ENCODE data around the gene CHD6.
"Not testable (repeated sequence)": the region's sequence is repeated elsewhere in the genome, so short reads cannot be mapped to it uniquely, and the experiment has no call there.

Gene CHD6

GRCh38 chr20:41537865-41538264 lies 80.3 kb downstream of the CHD6 start:
- DNase-seq, result no peak

- not testable (repeated sequence) for DNase-seq
These were observed 82.6 kb downstream of the CHD6 start for GRCh38 chr20:41535551-41535950.

GRCh38 chr20:41534842-41535241 lies 83.3 kb downstream of the CHD6 start:
- DNase-seq, result no peak

- peak; percentile 16 for DNase-seq
These were observed 84.0 kb downstream of the CHD6 start for GRCh38 chr20:41534170-41534569.

- peak; percentile 83 for DNase-seq
These were observed 84.5 kb downstream of the CHD6 start for GRCh38 chr20:41533537-41534136.

GRCh38 chr20:41532935-41533334 lies 85.2 kb downstream of the CHD6 start:
- DNase-seq, result peak; percentile 12

- DNase-seq, result no peak
These were observed 86.5 kb downstream of the CHD6 start for GRCh38 chr20:41531518-41532275.

GRCh38 chr20:41530923-41531322 lies 87.3 kb downstream of the CHD6 start:
- DNase-seq, result no peak

GRCh38 chr20:41526327-41526726 lies 91.8 kb downstream of the CHD6 start:
- no peak for DNase-seq

- DNase-seq, result no peak
These were observed 93.1 kb downstream of the CHD6 start for GRCh38 chr20:41524980-41525613.

- no peak for DNase-seq
These were observed 94.3 kb downstream of the CHD6 start for GRCh38 chr20:41523857-41524256.

GRCh38 chr20:41513829-41514228 lies 104.3 kb downstream of the CHD6 start:
- DNase-seq, result no peak

GRCh38 chr20:41512624-41513023 lies 105.6 kb downstream of the CHD6 start:
- no peak for DNase-seq

GRCh38 chr20:41510847-41511450 lies 107.2 kb downstream of the CHD6 start:
- no peak for DNase-seq

GRCh38 chr20:41510224-41510623 lies 108.0 kb downstream of the CHD6 start:
- no peak for DNase-seq

GRCh38 chr20:41509316-41510200 lies 108.6 kb downstream of the CHD6 start:
- peak; percentile 54 for DNase-seq

- DNase-seq, result peak; percentile 48
These were observed 109.8 kb downstream of the CHD6 start for GRCh38 chr20:41508335-41508734.

GRCh38 chr20:41507851-41508250 lies 110.3 kb downstream of the CHD6 start:
- DNase-seq, result peak; percentile 63

- DNase-seq, result peak; percentile 18
These were observed 110.7 kb downstream of the CHD6 start for GRCh38 chr20:41507436-41507835.

GRCh38 chr20:41506192-41506915 lies 111.8 kb downstream of the CHD6 start:
- no peak for DNase-seq

- no peak for DNase-seq
These were observed 113.0 kb downstream of the CHD6 start for GRCh38 chr20:41505184-41505583.

GRCh38 chr20:41501376-41501775 lies 116.8 kb downstream of the CHD6 start:
- DNase-seq, result no peak

Data from DMS53 (cell line).